Breast epithelium (tissue), 3 donors: Measurements from ENCODE around the gene SHISA2.

Experiments used
- POLR2AphosphoS5 ChIP-seq, 3 donors: sonication (generic); formaldehyde crosslinking; IDR thresholded peaks; one replicate each; pipeline ENCODE4 v1.6.1; 2017; ENCODE audit warnings: antibody characterized with exemption in 3 of 3
- TF ChIP-seq, protein P1 (sequence below), 3 donors: fragments of 450-650 bp; IDR thresholded peaks; one replicate each; pipeline ENCODE4 v1.5.1; 2016 to 2017; ENCODE audit warnings: antibody characterized with exemption in 3 of 3, mild to moderate bottlenecking in 3 of 3, moderate library complexity in 3 of 3

DNA sequence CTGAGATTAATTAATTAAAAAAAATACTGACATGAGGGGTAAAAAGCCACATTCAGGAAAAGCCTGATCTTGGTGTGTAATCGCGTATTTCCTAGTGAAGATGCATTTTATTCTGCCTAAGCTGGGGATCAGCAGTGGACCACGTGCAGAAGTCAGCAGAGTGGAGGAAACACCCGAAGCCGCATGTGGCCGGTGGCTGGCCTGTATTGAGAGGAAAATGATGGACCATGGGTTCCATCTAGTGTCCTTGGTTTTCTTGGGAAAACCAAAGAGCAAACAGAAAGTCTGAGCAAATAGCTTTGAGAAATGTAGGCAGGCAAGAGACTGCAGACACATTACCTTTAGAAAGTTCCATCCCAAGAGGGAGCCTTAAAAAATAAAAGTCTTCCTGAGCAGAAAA lies 23.7 kb upstream of the SHISA2 start:
- TF ChIP-seq, protein P1, sequence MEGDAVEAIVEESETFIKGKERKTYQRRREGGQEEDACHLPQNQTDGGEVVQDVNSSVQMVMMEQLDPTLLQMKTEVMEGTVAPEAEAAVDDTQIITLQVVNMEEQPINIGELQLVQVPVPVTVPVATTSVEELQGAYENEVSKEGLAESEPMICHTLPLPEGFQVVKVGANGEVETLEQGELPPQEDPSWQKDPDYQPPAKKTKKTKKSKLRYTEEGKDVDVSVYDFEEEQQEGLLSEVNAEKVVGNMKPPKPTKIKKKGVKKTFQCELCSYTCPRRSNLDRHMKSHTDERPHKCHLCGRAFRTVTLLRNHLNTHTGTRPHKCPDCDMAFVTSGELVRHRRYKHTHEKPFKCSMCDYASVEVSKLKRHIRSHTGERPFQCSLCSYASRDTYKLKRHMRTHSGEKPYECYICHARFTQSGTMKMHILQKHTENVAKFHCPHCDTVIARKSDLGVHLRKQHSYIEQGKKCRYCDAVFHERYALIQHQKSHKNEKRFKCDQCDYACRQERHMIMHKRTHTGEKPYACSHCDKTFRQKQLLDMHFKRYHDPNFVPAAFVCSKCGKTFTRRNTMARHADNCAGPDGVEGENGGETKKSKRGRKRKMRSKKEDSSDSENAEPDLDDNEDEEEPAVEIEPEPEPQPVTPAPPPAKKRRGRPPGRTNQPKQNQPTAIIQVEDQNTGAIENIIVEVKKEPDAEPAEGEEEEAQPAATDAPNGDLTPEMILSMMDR (IDR thresholded peaks at IDR 0.05) = no peak
- no peak for TF ChIP-seq POLR2AphosphoS5 (IDR thresholded peaks at IDR 0.05)
